GM18858 (cell line): ENCODE data around the gene CUEDC2.

Source experiments
- ATAC-seq: cut with Tn5 transposase; IDR thresholded peaks from one replicate; pipeline ENCODE4 v1.9.1; 2021; ENCODE audit not compliant: unreplicated experiment

CUEDC2 gene

DNA sequence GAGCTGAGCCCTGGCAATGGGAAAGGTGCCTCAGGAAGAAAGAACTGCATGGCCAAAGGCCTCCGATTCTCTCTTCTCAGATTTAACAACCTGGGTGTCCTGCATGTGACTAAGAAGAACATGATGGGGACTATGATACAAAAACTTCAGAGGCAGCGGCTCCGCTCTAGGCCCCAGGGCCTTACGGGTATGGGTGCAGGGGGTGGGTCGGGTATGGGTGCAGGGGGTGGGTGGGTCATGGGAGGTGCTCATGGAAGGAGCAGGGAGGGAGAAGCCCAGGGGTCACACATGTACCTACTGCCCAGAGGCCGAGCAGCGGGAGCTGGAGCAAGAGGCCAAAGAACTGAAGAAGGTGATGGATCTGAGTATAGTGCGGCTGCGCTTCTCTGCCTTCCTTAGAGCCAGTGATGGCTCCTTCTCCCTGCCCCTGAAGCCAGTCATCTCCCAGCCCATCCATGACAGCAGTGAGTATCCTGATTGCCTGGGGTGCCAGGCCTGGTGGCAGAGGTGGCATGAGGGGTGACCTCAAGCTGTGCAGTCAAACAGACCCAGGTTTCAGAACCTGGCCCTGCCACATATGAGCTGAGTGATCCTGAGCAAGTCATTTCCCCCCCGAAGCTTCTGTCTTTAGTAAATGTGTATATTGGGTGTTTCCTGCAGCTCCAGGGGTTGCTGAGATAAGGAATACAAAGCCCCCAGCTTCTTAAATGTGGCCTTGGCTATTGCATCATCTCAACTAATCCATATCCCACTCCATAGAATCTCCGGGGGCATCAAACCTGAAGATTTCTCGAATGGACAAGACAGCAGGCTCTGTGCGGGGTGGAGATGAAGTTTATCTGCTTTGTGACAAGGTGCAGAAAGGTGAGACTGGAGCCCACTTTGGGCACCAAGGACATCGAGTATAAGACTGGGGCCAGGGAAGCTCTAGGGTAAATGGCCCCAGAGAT is 34.9 kb downstream of the CUEDC2 start:
- ATAC-seq = no peak

DNA sequence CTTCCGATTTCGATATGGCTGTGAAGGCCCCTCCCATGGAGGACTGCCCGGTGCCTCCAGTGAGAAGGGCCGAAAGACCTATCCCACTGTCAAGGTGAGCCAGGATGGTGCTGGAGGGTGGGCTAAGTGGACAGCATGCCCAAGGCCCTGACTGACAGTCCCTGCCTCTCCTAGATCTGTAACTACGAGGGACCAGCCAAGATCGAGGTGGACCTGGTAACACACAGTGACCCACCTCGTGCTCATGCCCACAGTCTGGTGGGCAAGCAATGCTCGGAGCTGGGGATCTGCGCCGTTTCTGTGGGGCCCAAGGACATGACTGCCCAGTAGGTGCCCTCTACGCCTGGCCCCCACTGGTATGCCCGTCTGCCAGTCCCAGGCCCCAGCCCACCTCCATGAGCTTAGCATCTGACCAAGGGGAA is 35.6 kb downstream of the CUEDC2 start:
- no peak for ATAC-seq

DNA sequence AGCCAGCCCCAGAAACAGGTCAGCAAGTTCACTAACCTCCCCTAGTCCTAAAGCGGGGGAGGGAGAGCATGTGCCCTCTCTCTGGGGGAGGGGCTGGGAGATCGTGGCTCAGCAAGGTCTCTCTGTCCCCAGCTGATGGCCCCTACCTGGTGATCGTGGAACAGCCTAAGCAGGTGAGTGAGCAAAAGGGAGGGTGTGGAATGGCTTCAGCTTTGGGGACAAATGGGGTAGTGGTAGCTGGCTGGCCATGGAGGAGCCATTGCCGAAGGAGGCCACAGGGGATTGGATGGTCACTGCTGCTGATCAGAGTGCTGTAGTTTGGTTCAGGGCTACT is 36.1 kb downstream of the CUEDC2 start:
- no peak for ATAC-seq

DNA sequence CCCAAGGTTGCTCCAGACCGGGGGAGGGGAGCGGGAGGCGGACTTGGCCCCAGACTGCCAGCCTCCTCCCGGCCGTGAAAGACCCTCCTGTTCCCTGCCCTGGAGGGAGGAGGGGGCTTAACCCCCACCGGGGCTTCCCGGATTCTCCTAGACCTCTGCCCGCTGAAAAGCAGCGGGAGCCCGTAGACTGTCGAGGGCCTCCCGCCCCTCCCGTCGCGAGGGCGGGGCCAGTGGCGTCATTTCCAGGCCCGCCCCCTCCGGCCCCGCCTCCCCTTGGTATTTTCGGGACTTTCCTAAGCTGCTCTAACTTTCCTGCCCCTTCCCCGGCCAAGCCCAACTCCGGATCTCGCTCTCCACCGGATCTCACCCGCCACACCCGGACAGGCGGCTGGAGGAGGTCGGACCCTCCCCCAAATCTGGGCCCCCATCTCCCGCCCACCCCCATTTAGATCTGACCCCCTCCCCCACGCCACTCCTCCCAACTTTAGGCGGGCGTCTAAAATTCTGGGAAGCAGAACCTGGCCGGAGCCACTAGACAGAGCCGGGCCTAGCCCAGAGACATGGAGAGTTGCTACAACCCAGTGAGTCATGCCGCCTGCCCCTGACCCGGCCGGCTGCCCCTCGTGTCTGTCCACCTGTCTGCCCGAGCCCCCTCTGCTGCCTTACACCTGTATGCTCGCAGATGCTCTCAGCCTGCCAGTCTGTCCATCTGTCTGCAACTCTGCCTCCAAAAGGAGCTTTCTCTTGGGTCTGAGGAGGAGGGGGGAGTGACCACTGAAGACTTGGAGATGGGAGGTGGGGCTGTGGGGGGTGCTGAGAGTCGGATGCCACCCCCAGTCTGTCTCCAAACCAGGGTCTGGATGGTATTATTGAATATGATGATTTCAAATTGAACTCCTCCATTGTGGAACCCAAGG is 36.7 kb downstream of the CUEDC2 start, which contains the start of gene NFKB2:
TSS of gene NFKB2 (plus strand) at position 306 of the 917 bp plus-strand sequence. CDS start at position 561, 255 bp downstream.
- ATAC-seq = no peak

DNA sequence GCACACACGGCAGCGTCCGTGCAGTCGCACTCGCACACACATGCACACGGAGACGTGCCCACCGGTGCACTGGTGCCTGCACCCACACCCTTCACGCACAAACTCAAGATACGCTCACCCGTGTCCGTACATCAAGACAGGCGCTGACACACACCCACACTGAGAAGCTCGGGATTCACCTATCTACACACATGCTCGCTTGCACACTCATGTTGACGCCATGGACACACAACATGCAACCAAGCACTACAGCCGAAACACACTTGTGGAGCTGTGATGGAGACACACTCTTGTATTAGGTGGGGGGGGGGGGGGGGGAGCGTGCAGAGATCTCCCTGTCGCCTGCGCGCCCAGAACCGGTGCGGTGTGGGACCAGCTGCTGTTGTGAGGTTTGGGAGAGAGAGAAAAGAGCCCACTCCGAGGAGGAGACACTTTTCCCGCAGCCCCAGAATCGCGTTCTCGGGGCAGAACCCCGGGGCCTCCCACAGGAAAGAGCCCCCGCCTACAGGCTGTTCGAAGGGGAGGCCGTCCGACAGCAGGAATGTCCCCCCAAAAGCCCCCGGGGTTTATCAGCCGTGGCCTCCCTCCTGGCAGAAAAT is 37.5 kb downstream of the CUEDC2 start:
- no peak for ATAC-seq

DNA sequence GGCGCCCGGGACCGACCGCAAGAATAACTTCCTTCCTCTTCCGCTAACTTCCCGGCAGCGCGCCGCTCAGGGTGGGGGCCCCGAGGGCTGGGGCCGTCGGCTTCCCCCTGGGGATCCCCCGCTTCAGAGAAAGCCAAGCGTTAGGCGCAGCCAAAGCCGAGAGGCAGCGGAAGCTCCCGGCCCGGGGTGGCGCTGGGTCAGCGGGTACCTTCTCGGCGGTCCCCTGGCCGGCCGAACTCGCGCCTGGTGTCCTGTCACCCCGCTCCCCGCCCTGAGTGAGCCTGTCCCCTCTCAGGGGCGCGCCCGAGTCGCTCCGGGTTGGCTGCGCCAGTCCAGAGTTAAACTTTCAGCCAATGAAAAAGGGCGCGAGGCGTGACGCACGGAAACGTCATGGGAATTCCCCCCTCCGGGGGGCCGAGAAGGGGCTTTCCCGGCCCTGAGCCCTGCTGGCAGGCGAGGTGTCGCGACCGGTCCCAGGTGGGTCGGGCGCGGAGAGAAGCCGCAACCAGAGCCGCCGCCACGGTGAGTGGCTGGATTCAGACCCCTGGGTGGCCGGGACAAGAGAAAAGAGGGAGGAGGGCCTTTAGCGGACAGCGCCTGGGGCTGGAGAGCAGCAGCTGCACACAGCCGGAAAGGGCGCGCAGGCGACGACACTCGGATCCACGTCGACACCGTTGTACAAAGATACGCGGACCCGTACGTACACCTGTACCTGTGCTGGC is 38.1 kb downstream of the CUEDC2 start:
- peak; percentile 72 for ATAC-seq

DNA sequence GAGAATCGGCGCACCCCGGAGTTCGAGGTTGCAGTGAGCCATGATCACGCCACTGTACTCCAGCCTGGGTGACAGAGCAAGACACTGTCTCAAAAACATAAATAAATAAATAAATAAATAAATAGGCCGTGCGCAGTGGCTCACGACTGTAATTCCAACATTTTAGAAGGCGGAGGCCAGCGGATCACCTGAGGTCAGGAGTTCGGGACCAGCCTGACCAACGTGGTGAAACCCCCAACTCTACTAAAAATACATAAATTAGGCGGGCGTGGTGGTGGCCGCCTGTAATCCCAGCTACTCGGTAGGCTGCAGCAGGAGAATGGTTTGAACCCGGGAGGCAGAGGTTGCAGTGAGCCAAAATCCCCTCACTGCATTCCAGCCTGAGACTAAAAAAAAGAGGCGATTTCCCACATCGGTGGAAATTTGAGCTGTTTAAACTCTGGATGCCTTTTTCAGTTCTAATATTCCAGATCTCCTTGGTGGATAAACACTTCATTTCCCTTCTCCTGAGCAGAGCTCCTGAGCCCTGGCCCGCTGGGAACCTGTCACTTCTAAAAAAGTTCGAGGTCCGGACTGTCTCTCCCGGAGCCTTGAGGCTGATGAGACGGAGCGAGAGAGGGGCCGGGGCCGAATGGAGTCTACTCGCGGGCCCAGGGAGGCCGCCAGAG is 38.8 kb downstream of the CUEDC2 start:
- ATAC-seq = no peak

DNA sequence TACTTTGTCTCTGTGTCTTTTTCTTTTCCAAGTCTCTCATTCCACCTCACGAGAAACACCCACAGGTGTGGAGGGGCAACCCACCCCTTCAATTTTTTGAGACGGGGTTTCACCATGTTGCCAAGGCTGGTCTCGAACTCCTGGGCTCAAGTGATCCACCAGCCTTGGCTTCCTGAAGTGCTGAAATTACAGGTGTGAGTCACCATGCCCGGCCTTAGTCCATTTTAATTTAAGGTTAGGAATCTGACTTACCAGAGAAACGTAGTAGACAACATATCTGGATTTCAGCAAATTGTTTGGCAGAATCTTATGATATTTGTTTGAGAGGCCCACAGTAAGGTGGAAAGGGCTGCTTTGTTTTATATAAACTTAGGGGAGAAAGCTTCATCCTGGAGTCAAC is 40.1 kb downstream of the CUEDC2 start:
- no peak for ATAC-seq

DNA sequence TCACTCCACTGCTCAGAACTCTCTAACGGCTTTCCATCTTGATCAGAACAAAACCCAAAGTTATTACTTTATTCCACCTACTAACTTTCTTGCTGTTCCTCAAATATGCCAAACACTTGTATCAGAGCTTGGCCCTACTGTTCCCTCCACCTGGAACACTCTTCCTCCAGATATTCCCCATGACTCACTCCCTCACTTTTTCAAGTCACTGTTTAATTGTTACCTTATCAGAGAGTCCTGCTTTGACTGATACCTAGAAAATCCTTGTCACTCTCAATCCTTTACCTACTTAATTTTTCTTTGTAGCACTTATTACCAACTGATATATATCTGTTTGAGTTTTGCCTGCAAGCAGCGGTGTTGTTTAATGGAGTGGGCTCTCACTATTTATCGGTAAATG is 42.5 kb downstream of the CUEDC2 start:
- ATAC-seq = no peak

DNA sequence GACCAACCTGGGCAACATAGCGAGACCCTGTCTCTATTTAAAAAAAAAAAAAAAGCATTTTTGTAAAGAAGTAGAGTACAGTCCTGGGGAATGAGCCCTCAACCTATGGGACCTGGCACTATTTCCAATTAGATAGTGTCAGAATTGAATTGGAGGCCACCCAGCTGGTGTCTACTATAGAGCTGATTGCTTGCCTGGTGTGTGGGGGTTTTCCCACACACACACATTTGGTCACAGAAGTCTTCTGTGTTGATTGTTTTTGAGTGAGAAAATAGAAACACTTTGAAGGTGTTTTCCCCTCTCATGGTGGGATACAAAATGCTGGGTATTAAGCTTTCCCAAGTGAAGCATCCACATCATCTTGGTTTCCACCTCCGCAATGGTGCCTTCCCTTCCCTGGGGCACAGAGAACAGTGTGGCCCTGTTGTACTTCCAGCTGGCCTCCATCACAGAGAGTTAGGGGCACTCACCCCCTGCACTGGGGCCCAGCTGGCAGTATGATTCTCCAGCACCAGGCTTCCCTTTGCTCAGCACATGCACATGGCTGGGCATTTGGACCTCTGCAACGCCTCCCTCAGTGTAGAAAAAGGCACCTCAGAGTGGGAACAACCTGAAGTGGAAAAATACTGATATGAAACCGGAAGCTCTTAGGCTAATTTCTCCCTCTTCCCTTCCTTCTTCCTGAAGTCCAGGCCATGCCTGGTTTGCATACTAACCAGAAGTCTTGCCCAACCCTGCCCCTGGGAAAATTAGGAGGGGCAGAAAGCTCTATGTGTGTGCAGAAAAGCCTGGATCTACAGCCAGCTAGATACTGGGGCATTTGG is 47.6 kb downstream of the CUEDC2 start:
- ATAC-seq = no peak

DNA sequence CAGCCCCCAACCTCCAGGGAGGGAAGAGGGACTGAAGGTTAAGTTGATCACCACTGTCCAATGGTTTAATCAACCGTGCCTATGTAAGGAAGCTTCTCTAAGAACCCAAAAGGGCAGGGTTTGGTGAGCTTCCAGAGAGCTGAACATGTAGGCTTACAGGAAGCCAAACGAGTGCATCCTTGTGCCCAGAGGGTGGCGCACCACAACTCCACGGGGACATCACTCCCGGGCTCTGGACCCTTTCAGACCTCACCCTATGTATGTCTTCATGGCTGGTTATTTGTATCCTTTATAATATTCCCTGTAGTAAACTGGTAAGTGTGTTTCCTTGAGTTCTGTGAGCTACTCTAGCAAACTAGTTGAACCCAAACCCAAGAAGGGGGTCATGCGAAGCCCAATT is 48.3 kb downstream of the CUEDC2 start:
- ATAC-seq = no peak

DNA sequence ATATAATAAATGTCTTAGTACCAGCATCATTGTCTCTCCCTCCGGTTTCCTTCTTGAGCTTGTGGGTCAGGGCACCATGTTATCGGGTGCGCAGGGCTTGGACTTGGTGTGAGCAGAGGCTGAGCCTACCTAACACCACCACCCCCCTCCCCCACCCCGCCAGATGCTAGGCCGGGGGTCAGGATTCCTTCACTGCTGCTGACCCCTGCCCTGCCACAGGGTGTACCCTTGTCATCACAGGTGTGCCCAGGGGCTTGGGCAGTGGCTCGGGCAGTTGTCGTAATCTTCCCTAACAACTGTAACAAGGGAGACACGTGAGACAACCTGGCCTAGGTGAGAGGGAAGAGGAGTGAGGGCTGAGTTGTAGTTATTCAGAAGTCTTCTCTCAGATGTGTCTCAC is 49.5 kb downstream of the CUEDC2 start:
- no peak for ATAC-seq

DNA sequence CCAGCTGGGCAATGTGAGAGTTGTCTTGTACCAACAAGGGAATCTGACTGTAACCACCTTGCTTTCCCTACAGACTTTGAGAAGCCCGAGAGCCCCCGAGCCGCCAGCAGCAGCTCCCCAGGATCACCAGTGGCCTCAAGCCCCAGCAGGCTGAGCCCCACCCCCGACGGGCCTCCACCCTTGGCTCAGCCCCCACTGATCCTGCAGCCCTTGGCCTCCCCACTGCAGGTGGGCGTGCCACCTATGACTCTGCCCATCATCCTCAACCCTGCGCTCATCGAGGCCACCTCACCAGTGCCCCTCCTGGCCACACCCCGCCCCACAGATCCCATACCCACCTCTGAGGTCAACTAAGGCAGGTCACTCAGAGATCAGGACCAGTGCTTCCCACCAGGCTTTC is 50.4 kb downstream of the CUEDC2 start:
- ATAC-seq = no peak

DNA sequence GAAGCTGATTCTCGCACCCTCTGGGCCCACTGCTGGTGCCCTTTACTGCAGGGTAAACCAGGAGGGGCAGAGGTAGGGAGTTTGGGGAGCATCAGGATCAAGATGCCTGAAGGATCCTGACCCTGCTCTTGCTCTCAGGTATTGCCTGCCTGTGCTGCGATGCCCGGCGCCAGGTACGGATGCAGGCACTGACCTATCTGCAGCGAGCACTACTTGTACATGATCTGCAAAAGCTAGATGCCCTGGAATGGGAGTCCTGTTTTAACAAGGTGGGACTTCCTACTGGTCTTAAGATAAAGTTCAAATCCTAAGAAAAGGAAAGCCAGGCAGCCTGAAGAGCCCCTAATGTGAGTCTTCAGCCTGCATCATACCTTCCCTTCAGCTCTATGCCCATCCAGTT is 53.0 kb downstream of the CUEDC2 start:
- ATAC-seq = no peak

DNA sequence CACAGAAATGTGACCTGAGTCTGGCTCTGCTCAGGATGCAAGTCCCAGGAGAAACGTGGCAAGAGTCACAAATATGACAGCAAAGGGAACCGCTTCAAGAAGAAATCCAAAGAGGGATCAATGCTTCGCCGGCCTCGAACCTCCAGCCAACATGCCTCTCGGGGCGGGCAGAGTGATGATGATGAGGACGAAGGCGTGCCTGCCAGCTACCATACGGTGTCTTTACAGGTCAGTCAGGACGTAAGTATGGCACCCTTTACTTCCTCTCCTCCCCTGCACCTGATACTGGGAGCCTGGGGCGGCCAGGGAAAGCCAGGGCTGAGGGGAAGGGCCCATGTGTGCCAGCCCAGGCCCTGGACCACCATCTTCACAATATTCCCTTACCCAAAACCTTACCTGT is 55.5 kb downstream of the CUEDC2 start:
- ATAC-seq = no peak

DNA sequence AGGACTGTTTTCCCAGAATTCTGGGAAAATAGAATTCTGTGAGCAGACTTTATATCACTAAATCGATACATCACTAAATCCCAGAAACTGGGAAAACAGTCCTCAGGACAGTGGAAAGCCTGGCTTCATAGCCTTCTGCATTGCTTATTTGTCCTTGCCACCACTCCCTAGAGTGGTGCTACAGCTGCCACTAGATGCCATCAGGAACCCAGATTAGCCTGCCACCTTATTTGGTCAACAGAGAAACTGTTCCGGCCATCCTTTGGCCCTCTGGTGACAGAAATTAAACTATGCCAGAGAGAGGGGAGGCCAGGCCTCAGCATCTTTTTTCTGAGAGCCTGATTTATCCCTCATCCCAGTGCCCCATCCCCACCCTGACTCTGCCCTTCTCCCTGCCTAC is 56.5 kb downstream of the CUEDC2 start:
- ATAC-seq = no peak

DNA sequence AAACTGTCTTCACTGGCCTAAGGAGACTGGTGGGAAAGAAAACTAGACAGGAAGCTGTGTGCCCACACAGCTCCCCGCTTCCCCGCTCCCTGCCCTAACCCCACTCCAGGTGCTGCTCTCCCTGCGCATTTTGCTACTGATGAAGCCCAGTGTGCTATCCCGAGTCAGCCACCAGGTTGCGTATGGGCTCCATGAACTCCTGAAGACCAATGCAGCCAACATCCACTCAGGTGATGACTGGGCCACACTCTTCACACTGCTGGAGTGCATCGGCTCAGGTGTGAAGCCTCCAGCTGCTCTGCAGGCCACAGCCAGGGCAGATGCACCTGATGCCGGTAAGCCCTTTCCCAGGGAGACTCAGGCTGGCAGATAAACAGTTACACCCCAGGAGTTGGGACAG is 57.1 kb downstream of the CUEDC2 start:
- no peak for ATAC-seq
